Right atrium auricular region (tissue), 2 donors: ENCODE measurements around the gene JAKMIP1. TPM values are rescaled to one million over a fixed set of nuclear protein-coding genes. Genes with fewer than 3 reads are reported as not detected.

Experiments
- DNase-seq: peaks from one replicate; pipeline ENCODE4 v3.0.0-alpha.2; 2019; ENCODE audit warnings: low spot score
- H3K27ac ChIP-seq, 2 donors: fragments of 200-600 bp; sonication (generic); 1 replicate in 1 of 2; 2 replicates in 1 of 2; pipeline ENCODE4 v1.5.1; 2016 to 2019
- H3K27me3 ChIP-seq, 2 donors: fragments of 200-600 bp; sonication (generic); one replicate each; pipeline versions ENCODE4 v1.5.1 to v1.6.0; 2017 to 2019
- H3K36me3 ChIP-seq: fragments of 200-600 bp; sonication (generic); one replicate; pipeline ENCODE4 v1.5.1; 2016
- H3K4me1 ChIP-seq, 2 donors: fragments of 200-600 bp; sonication (generic); one replicate each; pipeline versions ENCODE4 v1.5.1 to v1.6.0; 2017 to 2019
- H3K4me3 ChIP-seq, 2 donors: fragments of 200-600 bp; sonication (generic); 1 replicate in 1 of 2; 2 replicates in 1 of 2; pipeline ENCODE4 v1.5.1; 2017 to 2019; ENCODE audit warnings: mild to moderate bottlenecking in 1 of 2, moderate library complexity in 1 of 2
- H3K9me3 ChIP-seq, 2 donors: fragments of 200-600 bp; sonication (generic); one replicate each; pipeline ENCODE4 v1.5.1; 2019
- total RNA-seq, 2 donors: library from RNA; depleted of rRNA; stranded (reverse); fragments of >200 nt; gene quantifications; one replicate each; pipeline ENCODE4 v1.1.0, GENCODE V29; 2016
- TF ChIP-seq, protein P1 (sequence below), 2 donors: fragments of 200-600 bp; sonication (generic); IDR thresholded peaks; one replicate each; pipeline ENCODE4 v1.5.1; 2019; ENCODE audit warnings: antibody characterized with exemption in 2 of 2

Gene JAKMIP1
- total RNA-seq, 2 donors from 2014 or later: 0.30 to 0.59 TPM

DNA sequence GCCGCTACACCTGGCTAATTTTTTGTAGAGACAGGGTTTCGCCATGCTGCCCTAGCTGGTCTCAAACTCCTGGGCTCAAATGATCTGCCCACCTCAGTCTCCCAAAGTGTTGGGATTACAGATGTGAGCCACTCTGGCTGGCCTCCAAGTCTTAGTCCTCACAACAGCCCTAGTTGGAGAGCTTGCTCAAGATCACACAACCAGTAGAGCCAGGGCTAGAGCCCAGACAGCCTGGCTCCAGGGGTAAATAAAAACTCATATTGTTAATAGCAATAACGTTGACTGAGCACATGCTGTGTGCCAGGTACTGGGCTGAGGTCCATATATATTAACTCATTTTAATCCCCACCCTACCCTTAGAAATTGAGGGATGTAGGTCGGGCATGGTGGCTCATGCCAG, 7.3 kb upstream of the JAKMIP1 start:
- TF ChIP-seq, protein P1, sequence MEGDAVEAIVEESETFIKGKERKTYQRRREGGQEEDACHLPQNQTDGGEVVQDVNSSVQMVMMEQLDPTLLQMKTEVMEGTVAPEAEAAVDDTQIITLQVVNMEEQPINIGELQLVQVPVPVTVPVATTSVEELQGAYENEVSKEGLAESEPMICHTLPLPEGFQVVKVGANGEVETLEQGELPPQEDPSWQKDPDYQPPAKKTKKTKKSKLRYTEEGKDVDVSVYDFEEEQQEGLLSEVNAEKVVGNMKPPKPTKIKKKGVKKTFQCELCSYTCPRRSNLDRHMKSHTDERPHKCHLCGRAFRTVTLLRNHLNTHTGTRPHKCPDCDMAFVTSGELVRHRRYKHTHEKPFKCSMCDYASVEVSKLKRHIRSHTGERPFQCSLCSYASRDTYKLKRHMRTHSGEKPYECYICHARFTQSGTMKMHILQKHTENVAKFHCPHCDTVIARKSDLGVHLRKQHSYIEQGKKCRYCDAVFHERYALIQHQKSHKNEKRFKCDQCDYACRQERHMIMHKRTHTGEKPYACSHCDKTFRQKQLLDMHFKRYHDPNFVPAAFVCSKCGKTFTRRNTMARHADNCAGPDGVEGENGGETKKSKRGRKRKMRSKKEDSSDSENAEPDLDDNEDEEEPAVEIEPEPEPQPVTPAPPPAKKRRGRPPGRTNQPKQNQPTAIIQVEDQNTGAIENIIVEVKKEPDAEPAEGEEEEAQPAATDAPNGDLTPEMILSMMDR (IDR thresholded peaks at IDR 0.05): no peak
- Histone ChIP-seq H3K27ac (no peak overlapping the region), H3K4me1 (no peaks in the 10 kb centered on the region), H3K27me3 (no peaks in the 10 kb centered on the region), H3K4me3 (no peak overlapping the region), H3K9me3 (no peaks in the 10 kb centered on the region), H3K36me3 (no peaks in the 10 kb centered on the region)
- DNase-seq: no peak

DNA sequence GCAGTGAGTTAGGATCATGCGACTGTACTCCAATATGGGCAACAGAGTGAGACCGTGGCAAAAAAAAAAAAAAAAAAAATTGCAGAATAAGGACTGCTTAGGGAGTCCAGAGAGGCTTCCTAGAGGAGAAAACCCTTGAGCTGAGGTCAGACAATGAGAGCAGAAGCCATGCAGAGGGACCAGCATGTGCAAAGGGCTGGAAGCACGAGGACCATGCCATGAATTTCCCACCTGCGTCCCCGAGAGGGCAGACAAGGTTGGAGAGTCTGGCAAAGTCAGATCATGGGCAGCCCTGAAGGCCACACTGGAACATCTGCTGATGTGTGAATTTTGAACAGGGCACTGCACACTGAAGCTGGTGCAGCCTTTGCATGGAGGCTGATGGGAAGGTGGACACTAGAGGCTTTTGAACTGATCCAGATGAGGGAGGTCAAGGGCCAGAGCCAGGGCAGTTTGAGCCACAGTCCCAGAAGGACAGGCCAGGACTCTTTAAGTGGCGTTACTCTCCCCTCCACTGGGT, 6.5 kb upstream of the JAKMIP1 start:
- DNase-seq: no peak
- H3K27me3 ChIP-seq: no peaks in the 10 kb centered on the region
- no peak overlapping the region for H3K27ac ChIP-seq
- TF ChIP-seq, protein P1 (IDR thresholded peaks at IDR 0.05): no peak
- H3K4me1 ChIP-seq: no peaks in the 10 kb centered on the region
- no peaks in the 10 kb centered on the region for H3K9me3 ChIP-seq
- no peak overlapping the region for H3K4me3 ChIP-seq
- no peaks in the 10 kb centered on the region for H3K36me3 ChIP-seq

DNA sequence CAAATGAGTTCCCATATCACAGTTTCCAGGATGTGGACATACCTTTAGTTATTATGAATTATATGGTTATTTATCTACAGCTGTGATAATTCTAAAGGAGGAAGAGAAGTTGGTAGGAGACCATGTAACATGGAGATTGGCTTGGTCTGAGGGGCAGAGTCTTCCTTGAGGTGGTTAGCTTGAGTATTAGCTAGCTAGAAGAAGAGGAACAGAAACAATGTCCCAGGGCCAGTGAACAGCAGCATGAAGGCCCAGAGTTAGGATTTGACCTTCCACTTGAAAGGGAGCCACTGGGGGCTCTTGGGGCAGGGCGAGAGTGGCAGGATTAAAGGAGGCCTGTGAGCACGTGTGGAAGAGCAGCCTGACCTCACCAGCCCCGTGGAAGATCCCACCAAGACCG, 5.6 kb upstream of the JAKMIP1 start:
- Histone ChIP-seq H3K4me3 (no peak overlapping the region), H3K9me3 (no peaks in the 10 kb centered on the region), H3K36me3 (no peaks in the 10 kb centered on the region), H3K27me3 (no peaks in the 10 kb centered on the region), H3K27ac (no peak overlapping the region), H3K4me1 (no peaks in the 10 kb centered on the region)
- TF ChIP-seq, protein P1 (IDR thresholded peaks at IDR 0.05): no peak
- DNase-seq: no peak

DNA sequence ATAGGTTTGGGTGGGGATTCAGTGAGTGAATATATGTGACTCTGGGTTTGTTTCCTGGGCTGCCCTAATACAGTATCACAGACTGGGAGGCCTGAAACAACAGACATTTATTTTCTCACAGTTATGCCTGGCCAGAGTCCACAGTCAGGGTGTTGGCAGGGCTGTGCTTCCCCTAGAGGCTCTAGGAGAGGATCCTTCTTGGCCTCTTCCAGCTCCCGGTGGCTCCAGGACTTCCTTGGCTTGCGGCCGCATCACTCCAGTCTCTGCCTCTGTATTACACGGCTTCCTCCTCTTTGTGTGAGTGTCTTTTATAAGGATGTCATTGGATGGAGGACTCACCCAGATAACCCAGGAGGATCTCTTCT, 5.2 kb upstream of the JAKMIP1 start:
- DNase-seq: no peak
- Histone ChIP-seq H3K36me3 (no peaks in the 10 kb centered on the region), H3K27ac (no peak overlapping the region), H3K9me3 (no peaks in the 10 kb centered on the region), H3K4me1 (no peaks in the 10 kb centered on the region), H3K27me3 (no peaks in the 10 kb centered on the region), H3K4me3 (no peak overlapping the region)
- TF ChIP-seq, protein P1 (IDR thresholded peaks at IDR 0.05): no peak

DNA sequence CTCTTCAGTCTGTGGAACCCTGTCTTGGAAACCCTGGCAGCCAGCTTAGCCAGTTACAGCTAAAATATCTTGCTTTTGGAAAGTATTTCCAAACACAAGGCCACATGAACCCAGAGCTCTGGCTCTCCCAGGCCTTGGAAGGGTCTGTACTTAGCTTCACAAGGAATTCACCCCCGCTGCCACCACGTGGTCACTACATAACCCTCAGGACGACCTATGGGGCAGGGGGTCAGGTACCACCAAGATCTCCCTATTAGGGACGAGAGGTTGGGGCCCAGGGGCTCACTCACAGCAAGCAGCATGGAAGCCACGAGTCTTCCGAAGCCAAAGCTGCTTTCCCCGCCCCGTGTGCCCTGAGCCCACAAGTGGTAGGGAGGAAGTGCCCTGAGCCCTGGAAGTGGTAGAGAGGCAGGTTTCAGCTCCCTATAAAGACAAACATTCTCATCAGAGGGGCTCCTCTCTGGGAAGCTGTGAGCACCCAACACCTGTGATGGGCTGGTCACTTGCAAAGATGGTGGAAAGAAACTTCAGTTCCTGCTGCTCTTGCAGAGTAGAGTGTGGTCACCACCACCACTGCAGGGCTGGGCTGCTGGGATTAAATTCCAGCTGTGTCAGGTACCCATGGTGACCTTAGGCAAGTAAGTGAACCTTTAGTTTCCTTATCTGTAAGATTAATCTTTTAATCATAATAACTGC, 4.7 kb upstream of the JAKMIP1 start:
- H3K27me3 ChIP-seq: no peaks in the 10 kb centered on the region
- no peak for DNase-seq
- TF ChIP-seq, protein P1 (IDR thresholded peaks at IDR 0.05): no peak
- peaks cover 0 to 3% of the 10 kb centered on the region in 2 donors for H3K4me1 ChIP-seq
- H3K36me3 ChIP-seq: no peaks in the 10 kb centered on the region
- H3K27ac ChIP-seq: no peak overlapping the region
- H3K9me3 ChIP-seq: no peaks in the 10 kb centered on the region
- H3K4me3 ChIP-seq: no peak overlapping the region

DNA sequence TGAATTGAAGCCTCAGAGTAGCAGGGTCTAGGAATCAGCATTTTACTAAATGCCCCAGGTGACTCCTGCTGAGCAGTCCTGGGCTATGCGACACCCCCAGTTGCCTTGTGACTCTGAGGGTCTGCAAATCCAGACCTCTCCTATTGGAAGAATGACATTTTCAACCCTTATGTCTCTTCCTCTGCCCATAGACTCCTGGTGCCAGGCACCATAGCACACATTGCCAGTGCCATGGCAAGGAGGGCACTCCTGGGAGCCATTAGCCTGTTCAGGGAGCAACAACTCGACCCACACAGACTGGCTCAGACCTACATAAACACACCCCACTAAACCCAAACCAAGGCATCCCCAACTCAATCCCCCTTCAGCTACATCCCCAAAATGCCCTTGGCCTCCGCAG, 3.7 kb upstream of the JAKMIP1 start:
- Histone ChIP-seq H3K4me3 (no peak overlapping the region), H3K27ac (no peak overlapping the region), H3K36me3 (no peaks in the 10 kb centered on the region), H3K9me3 (no peaks in the 10 kb centered on the region), H3K27me3 (no peaks in the 10 kb centered on the region), H3K4me1 (peaks cover 0 to 12% of the 10 kb centered on the region in 2 donors)
- no peak for DNase-seq
- TF ChIP-seq, protein P1 (IDR thresholded peaks at IDR 0.05): no peak
